ENCODE results near the gene SLC6A6. TPM values are rescaled to one million over a fixed set of nuclear protein-coding genes. Genes with fewer than 3 reads are reported as not detected.

Gene SLC6A6
- total RNA-seq, 1 donor from 2014 or later: 32.9 TPM

DNA sequence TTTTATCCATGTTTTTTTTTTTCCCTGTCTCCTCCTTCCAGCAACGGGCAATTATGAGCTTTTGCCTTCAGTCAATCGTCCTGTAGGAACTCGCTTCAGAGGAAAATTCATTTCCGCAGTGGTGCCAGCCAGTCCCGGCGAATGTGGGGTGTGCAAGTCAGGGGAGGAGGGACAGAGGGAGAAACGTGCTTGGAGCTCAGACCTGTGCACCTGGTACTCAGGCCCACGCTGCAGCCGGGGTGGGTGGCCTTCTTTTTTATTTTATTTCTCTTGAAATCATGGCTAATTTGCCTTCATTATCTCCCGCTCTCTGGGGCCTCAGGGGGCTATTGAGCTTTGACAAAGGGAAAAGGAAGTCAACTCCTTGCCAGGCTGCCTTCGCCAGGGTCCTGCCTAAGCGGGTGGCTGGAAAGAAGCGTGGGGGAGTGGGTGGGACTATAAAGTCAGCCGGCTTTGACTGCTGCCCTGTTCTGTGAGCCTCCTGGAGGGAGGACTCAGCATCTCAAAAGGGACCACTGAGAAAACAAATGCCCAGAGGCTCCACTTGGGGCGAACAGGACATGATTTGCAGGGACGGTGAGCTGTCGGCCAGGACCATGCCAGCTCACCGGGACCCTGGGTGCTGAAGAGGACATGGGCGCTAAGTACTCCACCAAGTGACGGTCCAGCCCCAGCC is 132.2 kb downstream of the SLC6A6 start:
- peaks cover 4% of the 10 kb centered on the region for H3K9me3 Mint-ChIP-seq
- H4K20me1 ChIP-seq (ENCODE audit: low read depth): no peaks in the 10 kb centered on the region
- peaks cover 6% of the 10 kb centered on the region for H3K27me3 Mint-ChIP-seq (ENCODE audit: insufficient read depth, low read depth)
- TF ChIP-seq, protein P1, sequence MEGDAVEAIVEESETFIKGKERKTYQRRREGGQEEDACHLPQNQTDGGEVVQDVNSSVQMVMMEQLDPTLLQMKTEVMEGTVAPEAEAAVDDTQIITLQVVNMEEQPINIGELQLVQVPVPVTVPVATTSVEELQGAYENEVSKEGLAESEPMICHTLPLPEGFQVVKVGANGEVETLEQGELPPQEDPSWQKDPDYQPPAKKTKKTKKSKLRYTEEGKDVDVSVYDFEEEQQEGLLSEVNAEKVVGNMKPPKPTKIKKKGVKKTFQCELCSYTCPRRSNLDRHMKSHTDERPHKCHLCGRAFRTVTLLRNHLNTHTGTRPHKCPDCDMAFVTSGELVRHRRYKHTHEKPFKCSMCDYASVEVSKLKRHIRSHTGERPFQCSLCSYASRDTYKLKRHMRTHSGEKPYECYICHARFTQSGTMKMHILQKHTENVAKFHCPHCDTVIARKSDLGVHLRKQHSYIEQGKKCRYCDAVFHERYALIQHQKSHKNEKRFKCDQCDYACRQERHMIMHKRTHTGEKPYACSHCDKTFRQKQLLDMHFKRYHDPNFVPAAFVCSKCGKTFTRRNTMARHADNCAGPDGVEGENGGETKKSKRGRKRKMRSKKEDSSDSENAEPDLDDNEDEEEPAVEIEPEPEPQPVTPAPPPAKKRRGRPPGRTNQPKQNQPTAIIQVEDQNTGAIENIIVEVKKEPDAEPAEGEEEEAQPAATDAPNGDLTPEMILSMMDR (IDR thresholded peaks at IDR 0.05): no peak
- TF ChIP-seq EZH2 (IDR thresholded peaks at IDR 0.05): no peak
- TF ChIP-seq EZH2phosphoT487 (IDR thresholded peaks at IDR 0.05): no peak
- peaks cover 18% of the 10 kb centered on the region for H3K27me3 ChIP-seq
- no peaks in the 10 kb centered on the region for H3K79me2 ChIP-seq (ENCODE audit: low read depth)
- peaks cover 16% of the 10 kb centered on the region for H3K4me1 ChIP-seq
- H3K4me3 ChIP-seq: peak overlapping the region; percentile 13
- peak; percentile 59 for DNase-seq (ENCODE audit: low spot score)
- H3K9ac ChIP-seq: no peak overlapping the region
- H2AFZ ChIP-seq (replicated peaks): no peak overlapping the region
- peaks cover 32% of the 10 kb centered on the region for H3K4me1 Mint-ChIP-seq
- no peaks in the 10 kb centered on the region for H3K36me3 ChIP-seq
- peaks cover 21% of the 10 kb centered on the region for H3F3A ChIP-seq (ENCODE audit: low read depth)
- no peaks in the 10 kb centered on the region for H3K36me3 Mint-ChIP-seq
- no peaks in the 10 kb centered on the region for H3K9me3 ChIP-seq (ENCODE audit: low read depth)
- no peak overlapping the region for H3K4me3 Mint-ChIP-seq
- no peak overlapping the region for H3K27ac ChIP-seq
- peak overlapping the region; percentile 68 for H3K4me2 ChIP-seq
- no peak overlapping the region for H3K27ac Mint-ChIP-seq

DNA sequence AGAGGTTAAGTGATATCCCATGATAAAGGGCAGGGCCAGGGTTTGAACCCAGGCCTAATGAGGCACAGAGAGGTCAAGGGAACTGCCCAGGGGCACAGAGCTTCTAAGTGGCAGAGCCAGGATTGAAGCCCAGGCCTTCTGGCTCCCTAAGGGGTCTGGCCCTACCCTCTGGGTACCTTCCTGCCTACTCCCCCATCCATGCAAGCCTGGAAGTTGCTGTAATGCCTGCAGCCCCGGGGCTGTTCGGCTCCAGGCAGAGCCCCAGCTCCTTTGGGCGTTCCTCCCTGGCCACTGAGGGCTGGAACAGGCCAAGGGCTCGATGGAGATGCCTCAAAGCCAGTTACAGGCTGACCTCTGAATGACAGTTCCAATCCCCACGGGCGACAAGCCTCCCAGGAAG is 133.2 kb downstream of the SLC6A6 start:
- Mint-ChIP-seq H3K36me3 (no peaks in the 10 kb centered on the region), H3K27me3 (ENCODE audit: insufficient read depth, low read depth) (peaks cover 6% of the 10 kb centered on the region), H3K4me3 (no peak overlapping the region), H3K27ac (no peak overlapping the region), H3K9me3 (no peaks in the 10 kb centered on the region), H3K4me1 (peaks cover 34% of the 10 kb centered on the region)
- TF ChIP-seq, protein P1 (IDR thresholded peaks at IDR 0.05): no peak
- no peak for TF ChIP-seq EZH2 (IDR thresholded peaks at IDR 0.05)
- TF ChIP-seq EZH2phosphoT487 (IDR thresholded peaks at IDR 0.05): no peak
- H3K27ac ChIP-seq: no peak overlapping the region
- no peak overlapping the region for H3K4me3 ChIP-seq
- peaks cover 21% of the 10 kb centered on the region for H3F3A ChIP-seq (ENCODE audit: low read depth)
- no peak overlapping the region for H3K9ac ChIP-seq
- H3K79me2 ChIP-seq (ENCODE audit: low read depth): no peaks in the 10 kb centered on the region
- no peaks in the 10 kb centered on the region for H4K20me1 ChIP-seq (ENCODE audit: low read depth)
- no peak overlapping the region for H2AFZ ChIP-seq (replicated peaks)
- H3K36me3 ChIP-seq: no peaks in the 10 kb centered on the region
- peaks cover 19% of the 10 kb centered on the region for H3K4me1 ChIP-seq
- H3K27me3 ChIP-seq: peaks cover 18% of the 10 kb centered on the region
- H3K9me3 ChIP-seq (ENCODE audit: low read depth): no peaks in the 10 kb centered on the region
- H3K4me2 ChIP-seq: no peak overlapping the region
- DNase-seq (ENCODE audit: low spot score): no peak

DNA sequence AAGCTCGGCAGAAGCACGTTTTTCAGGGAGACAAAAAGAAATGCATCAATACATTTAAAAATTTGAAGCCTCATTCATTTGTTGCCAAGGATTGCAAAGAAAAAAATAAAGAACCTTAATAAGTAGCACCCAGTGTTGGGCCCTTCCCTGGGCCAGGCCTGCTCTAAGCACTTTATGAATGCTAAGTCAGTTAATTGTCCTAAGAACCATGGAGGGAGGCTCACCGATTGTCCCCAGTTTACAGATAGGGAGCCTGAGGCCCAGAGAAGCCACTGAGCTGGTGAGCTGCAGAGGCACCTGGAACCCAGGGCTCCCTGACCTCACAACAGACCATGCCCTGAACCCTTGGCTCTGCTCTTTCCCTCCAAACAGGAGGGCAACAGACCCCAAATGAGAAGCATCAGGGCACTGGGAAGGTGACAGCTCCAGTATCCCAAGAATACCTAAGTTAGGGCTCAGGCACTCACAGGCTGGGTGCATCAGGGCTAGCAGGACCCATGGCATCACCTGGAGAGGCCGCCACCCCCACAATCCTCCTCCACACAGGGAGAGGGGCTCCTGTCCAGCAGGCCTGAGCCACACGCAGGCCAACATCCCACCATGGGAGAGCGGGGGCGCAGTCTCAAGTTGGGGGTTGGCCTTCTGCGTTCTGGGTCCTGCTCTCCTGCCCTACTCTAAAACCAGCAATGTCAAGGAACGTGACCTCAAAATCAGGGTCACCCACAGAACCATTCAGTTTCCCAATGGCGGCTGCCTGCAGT is 133.8 kb downstream of the SLC6A6 start:
- Mint-ChIP-seq H3K27me3 (ENCODE audit: insufficient read depth, low read depth) (peaks cover 6% of the 10 kb centered on the region), H3K4me3 (no peak overlapping the region), H3K9me3 (no peaks in the 10 kb centered on the region), H3K4me1 (peaks cover 35% of the 10 kb centered on the region), H3K27ac (no peak overlapping the region), H3K36me3 (no peaks in the 10 kb centered on the region)
- Histone ChIP-seq H3K9me3 (ENCODE audit: low read depth) (no peaks in the 10 kb centered on the region), H3K27ac (no peak overlapping the region), H3K4me3 (no peak overlapping the region), H3K4me2 (no peak overlapping the region), H3K27me3 (peaks cover 18% of the 10 kb centered on the region), H4K20me1 (ENCODE audit: low read depth) (no peaks in the 10 kb centered on the region), H3F3A (ENCODE audit: low read depth) (peaks cover 21% of the 10 kb centered on the region), H3K4me1 (peaks cover 19% of the 10 kb centered on the region), H2AFZ (replicated peaks) (no peak overlapping the region), H3K79me2 (ENCODE audit: low read depth) (no peaks in the 10 kb centered on the region), H3K9ac (no peak overlapping the region), H3K36me3 (no peaks in the 10 kb centered on the region)
- no peak for DNase-seq (ENCODE audit: low spot score)
- TF ChIP-seq EZH2 (IDR thresholded peaks at IDR 0.05) (no peak), EZH2phosphoT487 (IDR thresholded peaks at IDR 0.05) (no peak)

All from neural progenitor cell (in vitro differentiated cells).